Measurements from ENCODE around the gene PRM1.

DNA sequence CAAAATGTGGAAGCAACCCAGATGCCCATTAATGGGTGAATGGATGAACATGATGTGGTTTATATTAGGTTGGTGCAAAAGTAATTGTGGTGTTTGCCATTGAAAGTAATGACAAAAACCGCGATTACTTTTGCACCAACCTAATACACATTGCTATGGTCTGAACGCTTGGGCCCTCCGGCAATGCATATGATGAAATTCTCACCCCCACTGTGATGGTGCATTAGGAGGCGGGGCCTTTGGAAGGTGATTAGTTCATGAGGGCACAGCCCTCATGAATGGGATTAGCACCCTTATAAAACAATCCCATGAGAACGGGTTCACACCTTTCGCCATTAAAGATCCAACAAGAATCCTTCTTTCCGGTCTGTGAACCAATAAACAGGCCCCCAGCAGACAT, 25.3 kb upstream of the PRM1 start:
- TF ChIP-seq EP300 (IDR thresholded peaks at IDR 0.05) (no peak), POLR2A (IDR thresholded peaks at IDR 0.05) (no peak), POLR2AphosphoS5 (IDR thresholded peaks at IDR 0.05) (no peak)
- TF ChIP-seq, protein P1, sequence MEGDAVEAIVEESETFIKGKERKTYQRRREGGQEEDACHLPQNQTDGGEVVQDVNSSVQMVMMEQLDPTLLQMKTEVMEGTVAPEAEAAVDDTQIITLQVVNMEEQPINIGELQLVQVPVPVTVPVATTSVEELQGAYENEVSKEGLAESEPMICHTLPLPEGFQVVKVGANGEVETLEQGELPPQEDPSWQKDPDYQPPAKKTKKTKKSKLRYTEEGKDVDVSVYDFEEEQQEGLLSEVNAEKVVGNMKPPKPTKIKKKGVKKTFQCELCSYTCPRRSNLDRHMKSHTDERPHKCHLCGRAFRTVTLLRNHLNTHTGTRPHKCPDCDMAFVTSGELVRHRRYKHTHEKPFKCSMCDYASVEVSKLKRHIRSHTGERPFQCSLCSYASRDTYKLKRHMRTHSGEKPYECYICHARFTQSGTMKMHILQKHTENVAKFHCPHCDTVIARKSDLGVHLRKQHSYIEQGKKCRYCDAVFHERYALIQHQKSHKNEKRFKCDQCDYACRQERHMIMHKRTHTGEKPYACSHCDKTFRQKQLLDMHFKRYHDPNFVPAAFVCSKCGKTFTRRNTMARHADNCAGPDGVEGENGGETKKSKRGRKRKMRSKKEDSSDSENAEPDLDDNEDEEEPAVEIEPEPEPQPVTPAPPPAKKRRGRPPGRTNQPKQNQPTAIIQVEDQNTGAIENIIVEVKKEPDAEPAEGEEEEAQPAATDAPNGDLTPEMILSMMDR (IDR thresholded peaks at IDR 0.05): no peak

Measured in suprapubic skin (tissue), 4 donors.